GM18951 (cell line): ENCODE data around the gene PHF21A.
"Not testable (repeated sequence)": the region's sequence is repeated elsewhere in the genome, so short reads cannot be mapped to it uniquely, and the experiment has no call there.

Experiments
- POLR2A ChIP-seq: IDR thresholded peaks from 4 replicates; pipeline ENCODE4 v1.6.1; 2011; ENCODE audit warnings: mild to moderate bottlenecking; ENCODE audit not compliant: insufficient read length, insufficient read depth; ENCODE audit errors: extremely low read depth
- in situ Hi-C: fragments of 300-500 bp; cut with MboI; formaldehyde crosslinking; loops from one replicate; pipeline ENCODE4 v1.12.0; 2022; ENCODE audit warnings: low sequenced_read_pairs, mixed read lengths, inconsistent platforms; ENCODE audit not compliant: unreplicated experiment

The PHF21A gene

GRCh38 chr11:46017341-46017740, 103.9 kb downstream of the PHF21A start:
- TF ChIP-seq POLR2A = no peak
- in situ Hi-C loops = no loop called here

- in situ Hi-C loops = no loop called here
- no peak for TF ChIP-seq POLR2A
Observed at GRCh38 chr11:46015941-46016340, 105.3 kb downstream of the PHF21A start.

- in situ Hi-C loops = not testable (repeated sequence)
Observed at GRCh38 chr11:46014168-46014567, 107.1 kb downstream of the PHF21A start.

GRCh38 chr11:46012185-46012584, 109.1 kb downstream of the PHF21A start:
- TF ChIP-seq POLR2A = no peak
- in situ Hi-C loops = no loop called here

GRCh38 chr11:46010100-46010499, 111.2 kb downstream of the PHF21A start:
- in situ Hi-C loops = no loop called here
- TF ChIP-seq POLR2A = no peak

- TF ChIP-seq POLR2A = no peak
- in situ Hi-C loops = no loop called here
Observed at GRCh38 chr11:46009647-46010046, 111.6 kb downstream of the PHF21A start.

GRCh38 chr11:46006418-46007070, 114.7 kb downstream of the PHF21A start:
- no peak for TF ChIP-seq POLR2A
- in situ Hi-C loops = no loop called here

GRCh38 chr11:46003572-46003971, 117.7 kb downstream of the PHF21A start:
- in situ Hi-C loops = no loop called here
- no peak for TF ChIP-seq POLR2A

GRCh38 chr11:46002189-46002588, 119.1 kb downstream of the PHF21A start:
- TF ChIP-seq POLR2A = no peak
- in situ Hi-C loops = no loop called here

- no peak for TF ChIP-seq POLR2A
- in situ Hi-C loops = no loop called here
Observed at GRCh38 chr11:46001448-46001914, 119.8 kb downstream of the PHF21A start.

GRCh38 chr11:45997599-45997998, 123.7 kb downstream of the PHF21A start:
- in situ Hi-C loops = no loop called here
- no peak for TF ChIP-seq POLR2A

- no peak for TF ChIP-seq POLR2A
- in situ Hi-C loops = no loop called here
Observed at GRCh38 chr11:45995342-45995734, 125.9 kb downstream of the PHF21A start.

GRCh38 chr11:45994371-45995341, 126.6 kb downstream of the PHF21A start:
- in situ Hi-C loops = no loop called here
- no peak for TF ChIP-seq POLR2A

- no peak for TF ChIP-seq POLR2A
- in situ Hi-C loops = no loop called here
Observed at GRCh38 chr11:45993531-45994001, 127.7 kb downstream of the PHF21A start.
